H1 (cell line): ENCODE data around the gene ARL14. TPM values are rescaled to one million over a fixed set of nuclear protein-coding genes. Genes with fewer than 3 reads are reported as not detected.

ENCODE experiments used
- CTCF ChIA-PET: fragments of 300-600 bp; sonication (Branson Sonifier 250); formaldehyde crosslinking; loops from one replicate; lab custom pipeline; 2021; ENCODE audit not compliant: partially characterized antibody; lab: Charles Lee
- POLR2A ChIA-PET: fragments of 300-600 bp; sonication (Branson Sonifier 250); formaldehyde crosslinking; loops from one replicate; lab custom pipeline; 2021; ENCODE audit warnings: inconsistent platforms; ENCODE audit not compliant: partially characterized antibody; lab: Charles Lee
- DNase-seq, 2 experiments: peaks; one replicate each; pipeline versions ENCODE4 v3.0.0 to v3.0.0-alpha.2; 2010 to 2022; ENCODE audit warnings: low spot score in 2 of 2, low read depth in 1 of 2, mixed read lengths in 1 of 2
- FAIRE-seq: peaks from 2 replicates; lab custom pipeline; 2011; peaks lifted over from hg19 to GRCh38; lab: Jason Lieb, UNC
- H2AFZ ChIP-seq: 2 replicates; pipeline ENCODE4 v1.8.1; 2012; ENCODE audit warnings: low read length, inconsistent platforms
- H2AK5ac ChIP-seq: 2 replicates; pipeline ENCODE4 v1.6.1; 2013; ENCODE audit warnings: low read depth, low read length
- H2BK120ac ChIP-seq: replicated peaks from 2 replicates; pipeline ENCODE3; 2013; ENCODE audit warnings: low read depth, low read length, inconsistent platforms
- H2BK12ac ChIP-seq: 2 replicates; pipeline ENCODE4 v1.6.1; 2013; ENCODE audit warnings: low read depth, low read length
- H2BK15ac ChIP-seq: 2 replicates; pipeline ENCODE4 v1.6.1; 2013; ENCODE audit warnings: low read length
- H2BK20ac ChIP-seq: 2 replicates; pipeline ENCODE4 v1.6.1; 2013; ENCODE audit warnings: low read length
- H2BK5ac ChIP-seq: 2 replicates; pipeline ENCODE4 v1.6.1; 2013; ENCODE audit warnings: low read depth, low read length
- H3K14ac ChIP-seq: 2 replicates; pipeline ENCODE4 v1.6.1; 2013; ENCODE audit warnings: inconsistent platforms; ENCODE audit not compliant: insufficient read length
- H3K18ac ChIP-seq: 2 replicates; pipeline ENCODE4 v1.6.1; 2013; ENCODE audit warnings: low read length; ENCODE audit errors: extremely low read depth
- H3K23ac ChIP-seq: 2 replicates; pipeline ENCODE4 v1.6.1; 2013; ENCODE audit warnings: inconsistent platforms; ENCODE audit not compliant: insufficient read length
- H3K23me2 ChIP-seq: 2 replicates; pipeline ENCODE4 v1.6.1; 2013; ENCODE audit warnings: low read depth, low read length
- H3K27ac ChIP-seq: 2 replicates; pipeline ENCODE4 v1.6.1; 2011; ENCODE audit warnings: low read depth, low read length, inconsistent platforms
- H3K27me3 ChIP-seq, 4 experiments: replicated peaks in 1 of 4; 1 replicate in 1 of 4; 2 replicates in 3 of 4; pipeline versions ENCODE4 v1.6.1 to v1.8.1; 2011 to 2013; ENCODE audit warnings: low read length in 3 of 4, mild to moderate bottlenecking in 3 of 4, inconsistent platforms in 2 of 4, mixed read lengths in 2 of 4, moderate library complexity in 1 of 4; ENCODE audit not compliant: control insufficient read depth in 3 of 4, insufficient read depth in 3 of 4; ENCODE audit errors: extremely low read depth in 1 of 4
- H3K36me3 ChIP-seq, 4 experiments: 2 replicates each; pipeline versions ENCODE4 v1.6.1 to v1.8.1; 2011 to 2013; ENCODE audit warnings: mild to moderate bottlenecking in 4 of 4, low read length in 3 of 4, moderate library complexity in 2 of 4, control low read depth in 1 of 4, inconsistent platforms in 1 of 4; ENCODE audit not compliant: insufficient read depth in 4 of 4, control insufficient read depth in 2 of 4
- H3K4ac ChIP-seq: replicated peaks from 2 replicates; pipeline ENCODE3; 2013; ENCODE audit warnings: low read length, low read depth, mixed read lengths, inconsistent platforms; ENCODE audit not compliant: insufficient read length
- H3K4me1 ChIP-seq, 4 experiments: replicated peaks in 1 of 4; 1 replicate in 1 of 4; 2 replicates in 3 of 4; pipeline versions ENCODE4 v1.6.1 to v1.8.1; 2011 to 2013; ENCODE audit warnings: low read length in 3 of 4, inconsistent platforms in 2 of 4, mixed read lengths in 1 of 4; ENCODE audit not compliant: insufficient read depth in 4 of 4, control insufficient read depth in 3 of 4
- H3K4me2 ChIP-seq, 2 experiments: 2 replicates each; pipeline versions ENCODE4 v1.6.1 to v1.8.1; 2011 to 2013; ENCODE audit warnings: low read depth in 2 of 2, low read length in 2 of 2, control low read depth in 1 of 2, inconsistent platforms in 1 of 2, mild to moderate bottlenecking in 1 of 2; ENCODE audit not compliant: insufficient read depth in 1 of 2
- H3K4me3 ChIP-seq, 4 experiments: fragments of 200-600, 300-600 bp in 1 of 4; sonication (generic), shearing (Covaris generic), sonication (Bioruptor Twin) in 1 of 4; 2 replicates each; pipeline versions ENCODE4 v1.5.1 to v1.8.1; 2011 to 2016; ENCODE audit warnings: low read length in 4 of 4, low read depth in 3 of 4, control low read depth in 2 of 4, inconsistent platforms in 2 of 4, mild to moderate bottlenecking in 2 of 4, mixed read lengths in 1 of 4, moderate library complexity in 1 of 4; ENCODE audit not compliant: insufficient read depth in 2 of 4; ENCODE audit errors: extremely low read depth in 1 of 4
- H3K56ac ChIP-seq: replicated peaks from 2 replicates; pipeline ENCODE3; 2013; ENCODE audit warnings: low read depth, mild to moderate bottlenecking, mixed read lengths, low read length, inconsistent platforms; ENCODE audit not compliant: insufficient read length
- H3K79me1 ChIP-seq: 2 replicates; pipeline ENCODE4 v1.6.1; 2013; ENCODE audit warnings: low read depth, low read length, control low read depth
- H3K79me2 ChIP-seq, 2 experiments: 2 replicates each; pipeline versions ENCODE4 v1.6.1 to v1.8.1; 2012 to 2013; ENCODE audit warnings: low read length in 2 of 2, mild to moderate bottlenecking in 2 of 2, inconsistent platforms in 1 of 2; ENCODE audit not compliant: insufficient read depth in 2 of 2, control insufficient read depth in 1 of 2
- H3K9ac ChIP-seq, 4 experiments: replicated peaks in 1 of 4; 1 replicate in 1 of 4; 2 replicates in 3 of 4; pipeline versions ENCODE4 v1.6.1 to v1.8.1; 2011 to 2013; ENCODE audit warnings: low read depth in 3 of 4, low read length in 3 of 4, control low read depth in 2 of 4, mild to moderate bottlenecking in 2 of 4, moderate library complexity in 2 of 4, inconsistent platforms in 1 of 4; ENCODE audit errors: extremely low read depth in 1 of 4
- H3K9me3 ChIP-seq, 2 experiments: 2 replicates each; pipeline versions ENCODE4 v1.6.1 to v1.8.1; 2012 to 2013; ENCODE audit warnings: mild to moderate bottlenecking in 2 of 2, moderate library complexity in 2 of 2, control low read depth in 1 of 2, inconsistent platforms in 1 of 2, low read depth in 1 of 2, low read length in 1 of 2, mixed read lengths in 1 of 2; ENCODE audit not compliant: insufficient read depth in 2 of 2
- H4K20me1 ChIP-seq, 2 experiments: replicated peaks in 1 of 2; 2 replicates each; pipeline versions ENCODE3 to v1.8.1; 2011 to 2013; ENCODE audit warnings: inconsistent platforms in 2 of 2, low read length in 2 of 2, mild to moderate bottlenecking in 1 of 2; ENCODE audit not compliant: insufficient read depth in 2 of 2, control insufficient read depth in 1 of 2
- H4K5ac ChIP-seq: 2 replicates; pipeline ENCODE4 v1.6.1; 2013; ENCODE audit warnings: low read length, low read depth, mixed read lengths, inconsistent platforms; ENCODE audit not compliant: insufficient read length
- H4K8ac ChIP-seq: 2 replicates; pipeline ENCODE4 v1.8.0; 2013; ENCODE audit warnings: mild to moderate bottlenecking, moderate library complexity, low read length, inconsistent platforms; ENCODE audit not compliant: insufficient read depth; ENCODE audit errors: extremely low read depth
- H4K91ac ChIP-seq: replicated peaks from 2 replicates; pipeline ENCODE3; 2013; ENCODE audit warnings: low read length, mixed read lengths, inconsistent platforms; ENCODE audit not compliant: insufficient read length
- CHD2 ChIP-seq: IDR thresholded peaks from 2 replicates; pipeline ENCODE4 v1.6.1; 2012; ENCODE audit warnings: low read length, improper control_type of control experiment
- EZH2 ChIP-seq: fragments of 200-600 bp; sonication (generic); IDR thresholded peaks from 2 replicates; pipeline ENCODE4 v1.7.1; 2012; ENCODE audit warnings: low read depth, mild to moderate bottlenecking, moderate library complexity, low read length, inconsistent platforms; ENCODE audit not compliant: severe bottlenecking
- HDAC6 ChIP-seq: IDR thresholded peaks from one replicate; pipeline ENCODE4 v1.7.1; 2012; ENCODE audit warnings: low read depth, mild to moderate bottlenecking, inconsistent platforms, low read length, moderate library complexity
- JUN ChIP-seq: IDR thresholded peaks from 2 replicates; pipeline ENCODE4 v1.6.1; 2011; ENCODE audit warnings: low read depth, mild to moderate bottlenecking, improper control_type of control experiment, low read length
- POLR2AphosphoS5 ChIP-seq: IDR thresholded peaks from 2 replicates; pipeline ENCODE4 v1.6.1; 2011; ENCODE audit warnings: low read depth, low read length
- RAD21 ChIP-seq, 2 experiments: IDR thresholded peaks in 1 of 2; conservative IDR thresholded peaks in 1 of 2; 2 replicates each; pipeline ENCODE4 v1.6.1; 2011; ENCODE audit warnings: low read depth in 2 of 2, low read length in 2 of 2, improper control_type of control experiment in 1 of 2, inconsistent platforms in 1 of 2, mild to moderate bottlenecking in 1 of 2, moderate library complexity in 1 of 2
- SP1 ChIP-seq: IDR thresholded peaks from 2 replicates; pipeline ENCODE4 v1.6.1; 2011; ENCODE audit warnings: low read depth, low read length
- SP2 ChIP-seq: IDR thresholded peaks from 2 replicates; pipeline ENCODE4 v1.6.1; 2012; ENCODE audit warnings: mild to moderate bottlenecking, low read length, inconsistent platforms
- SRF ChIP-seq: IDR thresholded peaks from 2 replicates; pipeline ENCODE4 v1.6.1; 2011; ENCODE audit warnings: mild to moderate bottlenecking, low read depth, low read length, moderate library complexity
- WGBS, 2 experiments: shearing (Covaris generic) in 1 of 2; methylation state at CpG; one replicate each; pipeline versions ENCODE4 v1.1.6 to v1.1.7; 2013 to 2015; ENCODE audit warnings: low lambda C conversion rate in 2 of 2, mixed read lengths in 2 of 2, inconsistent platforms in 1 of 2, low coverage in 1 of 2, missing lambda C conversion rate in 1 of 2; ENCODE audit not compliant: insufficient replicate concordance in 2 of 2, insufficient coverage in 1 of 2, insufficient read length in 1 of 2; ENCODE audit errors: extremely low coverage in 1 of 2, missing lambda C conversion rate in 1 of 2; 5-methylcytosine and 5-hydroxymethylcytosine counted together
- polyA plus RNA-seq, 7 experiments: library from polyadenylated mRNA; depleted of rRNA in 3 of 7; stranded (reverse) in 5 of 7; unstranded in 2 of 7; fragments of >200 nt in 5 of 7; fragments of 200-250 nt in 2 of 7; gene quantifications; 1 replicate in 5 of 7; 2 replicates in 1 of 7; 4 replicates in 1 of 7; pipeline versions ENCODE4 v1.2.1 to v1.2.3, GENCODE V29; 2011 to 2013; ENCODE audit warnings: missing spikeins in 2 of 7, mixed read lengths in 2 of 7
- total RNA-seq: library from RNA; stranded (reverse); fragmentation: NEBNext Ultra II Directional; extraction: Animal tissue kit (Norgen Biotek cat#: 25700); gene quantifications from 2 replicates; pipeline ENCODE4 v1.2.1, GENCODE V29; 2021
- TF ChIP-seq, protein P1 (sequence below): IDR thresholded peaks from 2 replicates; pipeline ENCODE4 v1.6.1; 2011; ENCODE audit warnings: low read length, improper control_type of control experiment
- TF ChIP-seq, protein P2 (sequence below): IDR thresholded peaks from 2 replicates; pipeline ENCODE4 v1.6.1; 2012; ENCODE audit warnings: inconsistent platforms

ARL14 gene
- total and polyA plus RNA-seq, 2 of the 8 experiments (the other 6 are each of a cell fraction or from before 2014, with no cell fraction given), result not detected

DNA sequence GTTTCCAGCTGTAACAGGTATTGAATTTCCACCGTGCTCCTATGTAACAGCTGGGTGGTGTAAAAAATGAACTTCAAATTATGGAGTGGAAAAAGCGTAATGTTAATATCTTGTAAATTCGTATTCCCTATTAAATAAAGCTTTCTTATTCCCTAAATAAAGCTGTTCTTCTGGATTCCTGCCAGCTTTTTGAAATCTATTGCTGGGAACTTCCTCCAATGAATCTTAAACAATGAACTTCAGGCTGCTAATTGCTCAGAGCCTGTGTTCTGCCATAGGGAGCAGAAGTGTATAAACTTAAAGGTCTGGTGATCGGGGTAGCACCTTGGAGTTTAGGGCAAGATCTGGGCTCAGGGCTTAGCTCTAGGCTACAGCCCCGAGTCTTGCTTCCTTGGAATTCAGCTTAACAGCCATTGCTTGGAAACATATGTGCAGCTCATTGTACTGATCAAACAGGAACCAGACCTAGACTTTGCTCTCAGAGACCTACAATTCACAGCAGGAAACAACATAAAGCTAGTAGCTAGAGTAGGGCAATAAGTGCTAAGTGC is 1.4 kb downstream of the ARL14 start:
- H3K36me3 ChIP-seq, result no peaks in the 10 kb centered on the region
- no peaks in the 10 kb centered on the region for H3K27me3 ChIP-seq
- H3K56ac ChIP-seq, result no peak overlapping the region
- H3K79me1 ChIP-seq, result no peaks in the 10 kb centered on the region
- H3K14ac ChIP-seq, result no peak overlapping the region
- no peaks in the 10 kb centered on the region for H4K20me1 ChIP-seq
- POLR2A ChIA-PET, result interaction anchor here (1.1 kb wide), 1 partner anchor 8 kb away, joined by 3 read pairs; no protein-coding TSS in a partner anchor
- no peak overlapping the region for H4K8ac ChIP-seq
- no peak overlapping the region for H3K4ac ChIP-seq
- no peak overlapping the region for H3K23ac ChIP-seq
- H2BK15ac ChIP-seq, result 0 out of 2 replicates have a peak overlapping the region, but pooled peaks have one; percentile 40
- no peak overlapping the region for H3K9ac ChIP-seq
- H3K4me1 ChIP-seq, result peaks cover 0 to 12% (median 5%) of the 10 kb centered on the region in 4 experiments; a peak in 4 of 7 replicates
- no peak overlapping the region for H3K27ac ChIP-seq
- no peak overlapping the region for H4K5ac ChIP-seq
- no peaks in the 10 kb centered on the region for H3K9me3 ChIP-seq
- H2BK12ac ChIP-seq, result no peak overlapping the region
- no peak overlapping the region for H2AK5ac ChIP-seq
- H3K18ac ChIP-seq, result no peak overlapping the region
- H2AFZ ChIP-seq, result peak overlapping the region; percentile 81; the same call in 1 of the 2 replicates
- no peaks in the 10 kb centered on the region for H3K23me2 ChIP-seq
- DNase-seq (no peak), FAIRE-seq (no peak)
- H2BK20ac ChIP-seq, result no peak overlapping the region
- 86% methylated on average over 5 of the region's 5 CpGs; no CpG with 5 or more reads in 1 of the 2 experiments for WGBS, 2 experiments
- H2BK5ac ChIP-seq, result no peak overlapping the region
- CTCF ChIA-PET, result interaction anchor here (1.0 to 2.8 kb wide), 7 partner anchors 8 to 744 kb away, joined by 3 to 20 read pairs (median 3); no protein-coding TSS in a partner anchor
- no peaks in the 10 kb centered on the region for H3K79me2 ChIP-seq
- no peak overlapping the region for H3K4me2 ChIP-seq
- H2BK120ac ChIP-seq, result no peak overlapping the region
- no peak overlapping the region for H4K91ac ChIP-seq
- no peak overlapping the region for H3K4me3 ChIP-seq
- no peak for TF ChIP-seq POLR2AphosphoS5
- TF ChIP-seq RAD21 (IDR thresholded peaks at IDR 0.05 in 1 of 2, conservative IDR thresholded peaks at IDR 0.05 in 1 of 2; ENCODE audit: low read depth in 2 of 2, low read length in 2 of 2), result no peak
- no peak for TF ChIP-seq SP2
- TF ChIP-seq HDAC6, result no peak
- TF ChIP-seq SRF, result no peak
- TF ChIP-seq CHD2, result no peak
- TF ChIP-seq EZH2, result no peak
- TF ChIP-seq JUN, result no peak
- TF ChIP-seq, protein P1, sequence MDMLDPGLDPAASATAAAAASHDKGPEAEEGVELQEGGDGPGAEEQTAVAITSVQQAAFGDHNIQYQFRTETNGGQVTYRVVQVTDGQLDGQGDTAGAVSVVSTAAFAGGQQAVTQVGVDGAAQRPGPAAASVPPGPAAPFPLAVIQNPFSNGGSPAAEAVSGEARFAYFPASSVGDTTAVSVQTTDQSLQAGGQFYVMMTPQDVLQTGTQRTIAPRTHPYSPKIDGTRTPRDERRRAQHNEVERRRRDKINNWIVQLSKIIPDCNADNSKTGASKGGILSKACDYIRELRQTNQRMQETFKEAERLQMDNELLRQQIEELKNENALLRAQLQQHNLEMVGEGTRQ, result no peak
- TF ChIP-seq, protein P2, sequence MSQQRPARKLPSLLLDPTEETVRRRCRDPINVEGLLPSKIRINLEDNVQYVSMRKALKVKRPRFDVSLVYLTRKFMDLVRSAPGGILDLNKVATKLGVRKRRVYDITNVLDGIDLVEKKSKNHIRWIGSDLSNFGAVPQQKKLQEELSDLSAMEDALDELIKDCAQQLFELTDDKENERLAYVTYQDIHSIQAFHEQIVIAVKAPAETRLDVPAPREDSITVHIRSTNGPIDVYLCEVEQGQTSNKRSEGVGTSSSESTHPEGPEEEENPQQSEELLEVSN, result no peak
- TF ChIP-seq SP1, result no peak
